Left colon (tissue), 2 donors: Measurements from ENCODE around the gene ANO4. TPM values are rescaled to one million over a fixed set of nuclear protein-coding genes. Genes with fewer than 3 reads are reported as not detected.

Source experiments
- ATAC-seq: fragments of 200-7000 bp; cut with Tn5 transposase; one replicate; pipeline ENCODE4 v1.9.1; 2020; ENCODE audit warnings: mild to moderate bottlenecking, moderate library complexity
- DNase-seq, 2 donors: peaks; one replicate each; pipeline ENCODE4 v3.0.0-alpha.2; 2020
- intact Hi-C, 2 donors: fragments of 100-400 bp; cut with DNase I in 1 of 2; cut with micrococcal nuclease in 1 of 2; formaldehyde crosslinking; loops; one replicate each; pipeline versions ENCODE4 v1.11.2 to v1.14.0; 2022; cut with DNase I, micrococcal nuclease
- total RNA-seq, 2 donors: library from RNA; stranded (reverse); fragmentation: NEBNext Ultra II Directional; extraction: Animal tissue kit (Norgen Biotek cat#: 25700); gene quantifications; one replicate each; pipeline ENCODE4 v1.2.1, GENCODE V29; 2021
- donor health status: DM: no; HTN: no; CAD: no.
- donor health status: DM: yes; HTN: yes; CAD: no.

The ANO4 gene
- total RNA-seq, 2 donors from 2014 or later, result 0.15 to 0.89 TPM

DNA sequence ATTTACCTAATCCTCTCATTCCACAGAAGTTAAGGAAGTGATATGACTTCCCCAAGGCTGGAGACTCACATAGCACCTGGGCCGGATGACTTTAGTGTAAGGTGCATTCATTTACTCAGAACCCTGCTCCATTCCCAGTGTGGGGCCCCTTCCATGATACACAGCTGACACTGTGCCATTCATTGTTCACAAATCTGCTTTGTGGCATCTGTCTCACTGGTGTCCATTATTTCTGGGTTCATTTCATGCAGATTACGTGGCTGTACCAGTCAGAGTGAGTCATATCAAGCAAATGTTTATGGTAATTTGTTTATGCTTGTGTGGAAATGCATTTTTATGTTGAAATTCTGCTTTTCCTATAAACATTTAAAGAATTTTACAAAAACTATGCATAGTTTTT, 5.2 kb downstream of the ANO4 start:
- DNase-seq (no peak), ATAC-seq (no peak)
- intact Hi-C loops, result no loop called here

DNA sequence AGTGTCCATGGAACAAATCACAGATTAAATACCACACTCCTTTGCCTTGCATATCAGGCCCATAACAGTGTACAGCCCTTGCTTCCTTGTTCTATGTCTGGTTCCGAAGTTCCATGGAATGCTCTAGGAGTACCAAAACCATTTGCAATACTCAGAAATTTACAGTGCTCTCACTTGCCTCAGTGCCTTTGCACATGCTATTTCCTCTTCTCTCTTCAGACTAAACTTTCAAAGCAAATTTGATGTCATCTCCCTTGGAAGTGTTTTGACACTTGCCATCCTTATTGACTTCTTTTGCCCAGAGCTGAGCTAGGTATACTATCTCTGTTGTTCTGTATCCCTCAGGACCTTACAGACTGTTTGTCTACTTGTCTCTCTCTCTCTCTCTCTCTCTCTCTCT, 6.1 kb downstream of the ANO4 start:
- DNase-seq (no peak), ATAC-seq (no peak)
- intact Hi-C loops, result no loop called here

DNA sequence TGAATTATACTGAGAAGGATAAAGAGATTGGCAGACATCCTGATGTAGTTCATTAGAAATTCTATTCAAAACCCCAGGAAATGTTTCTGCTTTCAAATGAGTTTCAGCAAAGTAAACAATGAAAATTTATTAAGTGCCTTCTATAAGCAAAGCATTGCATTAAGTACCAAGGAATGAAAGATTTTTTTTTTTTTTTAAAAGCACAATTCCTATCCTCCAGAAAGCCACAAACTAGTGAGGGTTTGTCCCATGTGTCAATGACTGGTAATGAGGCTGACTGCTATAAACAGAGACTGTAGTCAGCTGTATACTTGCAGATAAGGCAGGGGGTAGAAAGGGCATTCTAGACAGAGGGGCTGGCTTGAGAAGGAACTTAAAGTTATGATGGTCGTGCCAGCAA, 6.7 kb downstream of the ANO4 start:
- ATAC-seq (no peak), DNase-seq (no peak)
- intact Hi-C loops, result no loop called here

DNA sequence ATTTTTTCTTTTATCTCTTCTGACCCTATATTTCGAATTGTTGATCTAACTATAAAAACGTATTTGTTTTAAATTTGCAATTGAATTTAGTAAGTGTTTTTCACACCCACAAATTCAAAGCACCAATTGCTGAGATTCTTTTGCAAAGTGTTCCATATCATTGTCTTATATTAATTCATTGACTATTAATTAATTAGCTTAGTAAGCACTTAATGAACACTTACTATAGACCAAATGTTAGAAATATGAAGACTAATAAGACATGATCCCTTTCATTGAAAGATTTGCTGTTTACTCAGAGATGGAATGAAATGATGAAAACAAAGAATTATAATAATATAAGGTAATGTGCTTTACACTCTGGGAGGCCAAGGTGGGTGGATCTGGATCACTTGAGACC, 14.2 kb downstream of the ANO4 start:
- ATAC-seq (no peak), DNase-seq (no peak)
- intact Hi-C loops, result no loop called here

DNA sequence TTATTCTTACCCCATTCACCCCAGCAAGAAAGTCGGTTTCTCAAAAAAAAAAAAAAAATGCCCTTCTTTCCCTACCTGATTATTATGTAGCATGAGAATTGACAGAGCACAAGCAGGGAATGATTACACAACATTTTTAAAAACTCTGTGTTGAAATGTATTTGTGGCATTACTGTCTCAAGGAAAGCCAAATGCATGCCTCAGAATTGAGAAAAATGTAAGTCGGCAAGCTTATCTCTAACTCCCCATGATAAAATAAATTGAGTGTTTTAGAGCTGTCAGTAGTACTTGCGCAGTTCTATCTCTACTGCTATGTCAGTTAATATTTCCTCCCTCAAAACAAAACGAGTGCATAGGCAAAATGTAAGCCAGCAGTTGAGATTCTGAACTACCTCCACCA, 25.7 kb downstream of the ANO4 start:
- intact Hi-C loops, result no loop called here
- DNase-seq, result no peak
- no peak for ATAC-seq

GRCh38 chr12:100823963-100824362, 29.4 kb downstream of the ANO4 start:
- ATAC-seq (no peak), DNase-seq (no peak)
- intact Hi-C loops, result no loop called here

DNA sequence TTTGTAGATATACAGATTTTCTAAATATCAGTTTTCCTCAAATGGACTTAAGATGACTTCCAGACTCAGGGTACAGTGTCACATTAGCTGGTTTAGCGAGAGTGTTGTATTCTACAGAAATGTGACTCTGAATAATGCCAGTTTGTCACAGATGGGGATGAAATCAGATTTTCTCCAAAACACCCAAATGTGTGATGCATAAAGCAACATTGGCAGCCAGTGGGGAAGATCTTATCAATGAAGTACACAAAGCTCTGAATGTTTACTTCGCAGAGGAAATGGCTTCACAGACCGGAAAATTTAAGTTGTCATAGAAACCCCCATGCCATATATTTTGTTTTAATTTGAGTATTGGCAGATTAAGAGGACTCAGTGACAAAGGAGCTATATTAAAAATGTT, 29.9 kb downstream of the ANO4 start:
- intact Hi-C loops, result no loop called here
- ATAC-seq, result no peak
- no peak for DNase-seq

DNA sequence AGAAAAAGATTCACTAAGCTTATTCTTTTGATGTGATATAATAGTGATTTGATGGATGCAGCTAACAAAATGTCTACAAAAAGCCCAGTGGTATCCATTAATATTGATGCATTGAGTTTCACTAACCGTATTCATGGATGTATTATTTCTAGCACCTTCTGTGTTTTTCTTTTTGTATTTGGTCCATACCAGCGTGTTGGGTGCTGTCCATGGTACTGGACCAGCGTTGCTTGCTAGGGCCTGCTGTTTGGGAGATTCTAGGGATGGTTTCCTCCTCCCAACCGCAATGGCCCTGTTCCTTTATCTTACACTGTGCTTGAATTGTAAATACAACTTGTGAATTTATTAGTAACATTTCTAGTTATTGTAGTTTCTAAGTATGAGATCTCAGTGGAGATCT, 31.7 kb downstream of the ANO4 start:
- no peak for ATAC-seq
- peak; percentile 25 to 66 for DNase-seq
- intact Hi-C loops, result loop anchor here in 1 of 2 donors (5.0 kb wide), 1 partner anchor 496 kb away; no protein-coding TSS in a partner anchor

DNA sequence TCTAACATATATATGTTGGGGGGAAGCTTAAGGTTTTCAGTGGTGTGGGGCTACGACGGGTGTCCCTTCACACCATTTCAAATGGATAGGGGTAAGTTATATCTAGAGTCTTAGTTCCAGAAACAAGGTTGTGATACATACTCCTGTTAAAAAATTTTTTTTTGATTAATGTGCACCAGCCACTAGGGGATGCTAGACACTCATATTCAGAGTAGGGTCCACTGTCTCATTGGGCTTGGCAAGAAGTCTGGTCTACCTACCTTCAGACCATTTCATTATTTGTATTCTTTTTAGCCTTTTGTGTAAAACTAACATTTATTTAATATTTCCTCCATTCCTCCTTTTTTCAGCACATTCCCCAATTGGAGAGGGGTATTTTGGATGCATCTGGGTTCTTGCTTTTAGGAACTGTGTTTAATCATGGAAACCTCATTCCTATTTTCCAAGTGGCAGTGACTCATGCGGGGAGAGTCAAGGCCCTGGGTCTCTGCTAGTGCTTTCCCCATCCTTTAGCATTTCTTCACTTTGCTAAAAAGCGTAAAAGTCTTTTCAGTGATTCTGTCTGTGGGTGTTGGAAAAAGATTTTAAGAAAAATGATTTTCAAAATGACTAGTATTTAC, 33.4 kb downstream of the ANO4 start:
- intact Hi-C loops, result loop anchor here in 1 of 2 donors (5.0 kb wide), 1 partner anchor 494 kb away; no protein-coding TSS in a partner anchor
- peak; percentile 52 for ATAC-seq
- DNase-seq, result no peak

GRCh38 chr12:100830003-100830795, 35.6 kb downstream of the ANO4 start:
- intact Hi-C loops, result no loop called here
- no peak for DNase-seq
- no peak for ATAC-seq

DNA sequence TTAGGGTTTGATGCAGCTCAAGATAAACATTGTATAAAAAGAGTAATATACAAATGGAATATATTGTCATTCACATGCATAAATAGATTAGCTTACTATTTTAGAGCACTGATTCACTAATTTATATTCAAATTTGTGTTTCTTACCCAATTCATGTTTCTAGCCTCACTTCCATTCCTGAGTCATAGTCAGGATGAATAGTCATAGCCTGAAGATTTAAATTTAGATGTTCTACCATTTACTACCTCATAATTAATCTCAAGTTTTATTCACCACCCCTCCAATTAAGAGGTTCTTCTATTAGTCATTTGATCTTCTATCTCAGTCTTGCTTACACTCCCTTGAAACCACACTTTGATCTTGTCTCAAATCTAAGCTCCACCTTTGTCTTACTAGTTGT, 38.7 kb downstream of the ANO4 start:
- ATAC-seq, result no peak
- intact Hi-C loops, result no loop called here
- no peak for DNase-seq

DNA sequence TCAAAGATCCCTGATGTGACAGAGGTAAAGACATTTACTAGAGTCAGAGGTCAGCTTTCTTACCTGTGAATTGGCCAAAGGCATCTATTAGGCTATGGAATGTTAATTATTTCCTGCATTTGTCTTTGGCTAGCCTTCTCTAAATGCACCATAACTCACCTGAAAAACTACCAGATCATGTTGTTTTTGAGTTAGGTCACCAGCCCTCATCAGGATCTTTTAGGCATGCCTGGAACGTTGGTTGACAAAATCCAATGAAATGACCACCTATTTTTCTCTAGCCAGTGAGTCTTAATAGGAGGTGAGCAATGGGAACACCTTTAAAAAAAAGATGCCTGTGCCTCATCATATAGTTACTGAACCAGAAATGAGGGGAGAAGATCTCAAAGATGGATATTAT, 46.2 kb downstream of the ANO4 start:
- intact Hi-C loops, result no loop called here
- DNase-seq, result no peak
- ATAC-seq, result no peak

DNA sequence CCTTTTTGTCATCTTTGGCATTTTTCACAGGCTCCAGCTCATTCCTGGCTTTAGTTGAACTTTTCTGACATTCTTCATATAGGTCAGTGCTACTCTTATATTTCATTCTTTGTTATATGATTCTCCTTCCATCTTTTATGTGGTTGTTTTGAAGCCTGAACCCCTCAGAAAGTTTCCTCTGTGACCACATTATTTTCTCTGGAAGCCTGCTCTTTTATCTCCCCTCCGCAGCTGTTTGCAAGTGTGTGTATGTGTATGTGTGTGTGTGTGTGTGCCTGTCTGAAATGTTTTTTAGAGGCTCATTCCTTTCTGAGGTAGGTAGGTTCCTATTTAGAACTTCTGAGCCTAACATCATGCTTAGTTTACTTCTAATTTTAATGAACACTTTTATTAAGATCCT, 47.6 kb downstream of the ANO4 start:
- intact Hi-C loops, result no loop called here
- DNase-seq (no peak), ATAC-seq (no peak)

- ATAC-seq, result no peak
- no peak for DNase-seq
- intact Hi-C loops, result no loop called here
Measured at GRCh38 chr12:100843061-100843460, 48.5 kb downstream of the ANO4 start.

DNA sequence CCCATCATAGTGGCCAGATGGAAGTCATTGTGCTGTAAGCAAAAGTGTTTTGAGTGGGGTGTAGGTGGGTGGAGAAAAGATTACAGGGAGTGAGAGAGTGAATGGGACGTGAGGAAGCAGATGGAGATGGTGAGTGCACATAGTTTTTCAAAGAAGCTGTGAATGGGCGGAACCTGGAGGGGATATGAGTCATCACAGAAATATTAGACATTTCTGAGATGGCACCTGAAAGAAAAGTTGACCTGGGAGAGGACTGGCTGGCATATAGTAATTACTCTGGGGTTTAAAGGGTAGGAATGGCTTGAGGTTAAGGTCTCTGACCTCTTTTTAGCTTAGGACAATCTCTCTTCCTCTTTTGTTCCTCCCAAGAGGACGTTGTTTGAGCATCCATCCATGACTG, 50.5 kb downstream of the ANO4 start:
- intact Hi-C loops, result no loop called here
- no peak for DNase-seq
- ATAC-seq, result no peak

DNA sequence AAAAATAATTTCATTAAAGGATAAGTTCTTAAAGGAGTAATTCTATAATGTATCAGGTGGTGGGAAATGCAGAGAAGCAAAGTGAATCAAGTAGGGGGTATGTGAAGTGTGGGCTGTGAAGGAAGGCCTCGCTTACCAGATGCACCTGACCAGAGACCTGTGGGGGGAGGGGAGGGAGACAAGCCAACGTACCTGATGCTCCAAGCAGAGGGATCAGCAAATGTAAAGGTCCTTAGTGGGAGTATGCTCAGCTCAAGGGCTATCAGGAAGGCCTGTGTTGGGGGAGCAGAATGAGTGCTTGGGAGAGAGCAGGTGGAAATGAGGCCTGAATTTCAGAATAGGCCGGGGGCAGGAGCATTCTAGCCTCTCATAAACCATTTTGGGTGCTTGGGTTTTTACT, 57.1 kb downstream of the ANO4 start:
- ATAC-seq, result no peak

GRCh38 chr12:100857418-100857817, 62.8 kb downstream of the ANO4 start:
- intact Hi-C loops, result no loop called here
- ATAC-seq (no peak), DNase-seq (no peak)

More for the DNA sequence above, 57.1 kb downstream of the ANO4 start:
- no peak for DNase-seq
- intact Hi-C loops, result no loop called here

DNA sequence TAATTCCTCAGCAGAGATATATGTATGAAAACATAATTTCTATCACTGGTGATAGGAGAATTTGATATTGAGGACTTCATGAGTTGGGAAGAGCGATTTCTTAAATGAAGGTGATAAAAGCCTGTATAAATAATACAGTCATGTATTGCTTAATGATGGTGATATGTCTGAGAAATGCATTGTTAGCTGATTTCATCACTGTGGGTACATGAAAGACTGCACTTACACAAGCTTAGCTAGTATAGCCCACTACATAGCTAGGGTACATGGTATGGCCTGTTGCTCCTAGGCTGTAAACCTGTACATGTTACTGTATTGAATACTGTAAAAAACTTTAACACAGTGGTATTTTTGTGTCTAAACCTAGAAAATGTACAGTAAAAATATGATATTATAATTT, 63.4 kb downstream of the ANO4 start:
- intact Hi-C loops, result no loop called here
- no peak for ATAC-seq
- no peak for DNase-seq

- intact Hi-C loops, result no loop called here
- ATAC-seq, result no peak
- DNase-seq, result no peak
Measured at GRCh38 chr12:100858656-100859055, 64.1 kb downstream of the ANO4 start.

- ATAC-seq (no peak), DNase-seq (no peak)
- intact Hi-C loops, result no loop called here
Measured at GRCh38 chr12:100859063-100859627, 64.6 kb downstream of the ANO4 start.
